HT-29 (cell line): Measurements from ENCODE around the gene ATOH8. TPM values are rescaled to one million over a fixed set of nuclear protein-coding genes. Genes with fewer than 3 reads are reported as not detected.

Experiments
- DNase-seq: peaks from one replicate; pipeline ENCODE4 v3.0.0-alpha.2; 2015; ENCODE audit warnings: low spot score
- total RNA-seq: library from RNA; depleted of rRNA; stranded (reverse); fragments of >200 nt; shearing (Covaris generic); gene quantifications from 2 replicates; pipeline ENCODE4 v1.2.3, GENCODE V29; 2014

ATOH8 gene
- total RNA-seq, 1 experiment from 2014 or later: 2.3 TPM

GRCh38 chr2:85736456-85737355 is 17.1 kb upstream of the ATOH8 start:
- no peak for DNase-seq

DNA sequence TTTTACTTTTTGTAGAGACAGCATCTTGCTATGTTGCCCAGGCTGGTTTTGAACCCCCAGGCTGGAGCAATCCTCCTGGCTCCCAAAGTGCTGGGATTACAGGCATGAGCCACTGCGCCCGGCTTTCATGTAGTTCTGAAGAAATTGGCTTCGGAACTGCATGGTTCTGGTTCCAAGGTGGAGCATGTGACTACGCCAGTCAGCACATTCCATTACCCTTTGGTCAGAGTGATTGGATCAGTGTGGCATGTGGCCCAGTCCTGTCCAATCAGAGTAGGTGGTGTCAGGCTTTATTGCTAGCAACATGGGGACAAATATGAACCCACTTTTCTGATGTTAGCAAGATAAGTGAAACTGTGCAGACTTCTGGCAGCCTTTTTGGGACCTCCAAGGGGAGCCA is 16.3 kb upstream of the ATOH8 start:
- DNase-seq: peak; percentile 21

DNA sequence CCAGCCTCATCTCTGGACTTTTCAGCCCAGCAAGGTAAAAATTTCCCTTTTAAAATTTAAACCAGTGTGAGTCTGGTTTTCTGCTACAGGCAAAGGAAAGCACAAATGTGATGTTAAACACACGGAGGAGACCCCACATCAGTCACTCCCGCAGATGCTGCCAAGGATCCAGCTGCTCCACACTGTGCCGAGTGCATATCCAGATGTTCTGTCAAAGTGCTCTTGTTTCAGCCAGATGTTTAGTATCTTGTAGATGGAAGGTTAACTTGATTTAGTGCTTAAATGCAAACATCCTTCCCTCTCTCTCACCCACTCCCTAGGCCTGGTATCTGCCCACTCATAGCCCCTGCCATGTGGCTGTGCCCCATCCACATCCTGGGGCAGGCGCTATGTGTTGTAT is 15.8 kb upstream of the ATOH8 start:
- no peak for DNase-seq

- no peak for DNase-seq
These were observed 13.6 kb upstream of the ATOH8 start for GRCh38 chr2:85740193-85740592.

- no peak for DNase-seq
These were observed 12.5 kb upstream of the ATOH8 start for GRCh38 chr2:85741211-85741832.

GRCh38 chr2:85741833-85742455 is 11.8 kb upstream of the ATOH8 start:
- peak; percentile 75 for DNase-seq

DNA sequence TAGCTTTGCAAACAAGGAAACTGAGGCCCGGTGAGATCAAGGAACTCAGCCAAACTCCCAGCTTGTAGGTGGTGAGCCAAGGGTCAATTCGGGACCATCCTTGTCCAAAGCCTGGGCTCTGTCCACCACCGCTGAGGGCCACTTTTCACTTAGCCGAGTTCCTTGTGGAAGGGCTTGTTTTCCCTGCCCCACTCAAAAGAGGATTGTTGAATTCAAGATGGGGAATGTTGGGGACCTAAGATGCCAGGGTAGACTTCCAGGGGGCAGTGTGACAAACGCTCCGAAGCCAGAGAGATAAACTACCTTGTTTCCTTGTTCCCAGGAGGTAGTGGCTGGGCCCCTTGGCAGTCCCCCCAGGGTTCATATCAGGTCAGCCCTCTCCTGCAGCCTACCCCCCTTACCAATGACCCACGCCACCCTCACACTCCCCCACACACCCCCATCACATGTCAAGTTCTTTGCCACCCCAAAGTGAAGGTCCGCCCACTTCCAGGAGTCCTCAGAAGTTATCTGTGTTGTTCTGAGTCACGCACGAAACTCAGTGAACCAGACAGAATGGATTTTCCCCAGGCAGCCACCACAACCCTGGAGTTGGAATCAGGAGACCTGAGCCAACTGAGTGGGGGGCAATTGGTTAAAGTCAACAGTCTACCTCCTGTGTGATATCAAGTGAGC is 10.3 kb upstream of the ATOH8 start:
- DNase-seq: no peak

DNA sequence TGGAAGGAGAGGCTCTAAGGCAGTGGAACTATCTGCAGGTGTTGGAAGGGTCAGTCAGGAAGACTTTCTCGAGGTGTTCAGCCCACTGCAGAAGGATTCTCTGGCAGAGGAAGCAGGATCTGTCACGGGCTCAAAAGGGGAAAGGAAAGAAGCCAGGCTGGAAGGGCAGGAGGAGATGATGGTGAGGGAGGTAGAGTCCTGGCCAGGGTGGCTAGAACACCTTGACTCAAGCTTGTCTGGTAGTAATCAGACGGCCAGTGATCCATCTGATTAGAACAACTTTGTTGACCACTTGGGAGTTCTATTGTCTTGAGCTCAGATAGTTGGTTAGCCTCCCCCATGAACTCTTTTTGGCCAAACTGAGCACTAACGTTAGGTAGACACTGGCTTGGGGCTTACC is 9.7 kb upstream of the ATOH8 start:
- no peak for DNase-seq

GRCh38 chr2:85744741-85745601 is 8.8 kb upstream of the ATOH8 start:
- no peak for DNase-seq

DNA sequence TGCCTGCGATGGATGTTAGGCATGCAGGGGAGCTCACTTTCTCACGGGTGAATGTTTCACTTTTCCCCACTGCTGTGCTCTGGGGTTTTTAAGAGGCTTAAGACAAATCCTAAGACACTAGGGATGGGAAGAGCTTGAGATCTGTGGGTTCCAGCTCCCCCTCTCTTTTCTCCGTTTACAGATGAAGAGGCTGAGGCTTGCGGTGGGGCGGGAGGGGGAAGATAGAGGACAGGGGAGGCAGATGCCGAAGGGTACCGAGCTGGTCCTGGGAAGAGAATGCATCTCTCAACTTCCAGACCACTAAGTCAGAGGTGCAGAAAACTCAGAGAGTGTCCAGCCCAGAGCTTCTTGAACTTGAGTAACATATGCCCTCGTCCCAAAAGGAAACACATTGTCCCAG is 8.2 kb upstream of the ATOH8 start:
- no peak for DNase-seq

- DNase-seq: no peak
These were observed 7.3 kb upstream of the ATOH8 start for GRCh38 chr2:85746321-85747004.

DNA sequence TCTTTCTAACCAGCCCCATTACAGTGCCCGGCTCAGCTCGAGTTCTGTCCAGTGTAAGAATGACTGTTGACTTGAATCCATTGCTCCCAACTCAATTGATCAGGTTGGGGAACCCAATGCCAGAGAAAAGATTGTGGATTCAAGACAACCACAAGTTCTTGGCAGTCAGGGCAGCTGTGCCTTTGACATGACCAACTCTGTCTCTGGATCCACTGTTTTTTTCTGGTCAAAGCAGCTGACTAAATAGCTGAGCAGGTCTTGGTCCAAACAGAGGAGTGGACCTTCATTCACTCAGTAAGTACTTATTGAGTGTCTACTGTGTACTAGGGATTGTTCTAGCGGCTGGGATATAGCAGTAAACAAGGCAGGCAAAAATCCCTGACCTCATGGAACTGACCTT is 6.3 kb upstream of the ATOH8 start:
- no peak for DNase-seq

DNA sequence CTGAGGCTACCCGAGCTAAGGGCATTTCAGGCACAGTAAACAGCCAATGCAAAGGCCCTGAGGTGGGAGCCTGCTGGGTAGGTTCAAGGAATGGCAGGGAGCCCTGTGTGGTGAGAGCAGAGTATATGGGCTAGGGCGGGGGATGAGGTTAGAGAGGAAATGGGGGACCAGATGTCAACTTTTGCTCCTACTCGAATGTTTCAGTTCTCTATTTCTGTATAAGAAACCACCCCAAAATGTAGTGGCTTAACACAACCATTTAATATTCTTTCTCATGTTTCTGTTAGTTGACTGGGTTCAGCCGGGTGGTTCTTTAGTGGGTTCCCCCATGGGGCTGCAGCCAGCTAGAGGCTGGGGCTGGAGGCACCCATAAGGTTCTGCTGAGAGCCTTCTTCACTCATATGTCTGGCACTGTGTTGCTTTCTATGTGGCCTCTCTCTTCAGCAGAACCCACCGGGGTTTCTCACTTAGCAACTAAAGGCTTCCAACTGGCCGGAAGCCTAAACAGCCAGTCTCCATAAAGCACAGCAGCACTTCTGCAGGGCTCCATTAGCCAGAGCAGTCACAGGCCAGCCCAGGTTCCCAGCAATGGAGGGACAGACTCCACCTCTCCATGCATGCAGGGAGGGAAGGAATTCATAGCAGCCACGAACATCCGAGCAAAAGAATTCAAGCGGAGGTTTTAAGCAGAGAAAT is 5.6 kb upstream of the ATOH8 start:
- DNase-seq: no peak

- no peak for DNase-seq
These were observed 4.6 kb upstream of the ATOH8 start for GRCh38 chr2:85748985-85749875.

- DNase-seq: peak; percentile 72
These were observed 2.9 kb upstream of the ATOH8 start for GRCh38 chr2:85750587-85751575.

GRCh38 chr2:85751627-85752026 is 2.2 kb upstream of the ATOH8 start:
- DNase-seq: no peak

DNA sequence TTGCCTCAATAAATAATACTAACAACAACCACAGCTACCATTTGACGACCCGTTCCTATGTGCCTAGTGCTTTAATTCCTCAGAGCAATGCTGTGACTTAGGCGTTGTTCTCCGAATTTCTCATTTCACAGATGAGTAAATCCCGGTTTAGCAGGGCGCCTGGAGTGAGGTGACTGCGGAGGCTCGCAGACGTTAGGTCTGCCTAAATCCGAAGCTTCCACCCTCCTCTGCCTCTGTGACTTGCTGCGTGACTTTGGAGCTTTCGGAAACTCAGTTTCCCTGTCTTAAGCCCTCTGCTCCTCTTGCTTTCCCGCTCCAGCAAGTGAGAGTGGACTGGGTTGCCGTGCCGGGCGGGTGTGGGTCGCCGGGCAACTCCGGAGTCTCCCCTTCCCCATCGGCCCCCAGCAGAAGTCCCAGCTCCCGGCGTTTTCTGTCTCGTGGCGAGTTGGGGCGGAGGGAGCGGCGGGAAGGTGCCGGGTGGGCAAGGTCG is 711 bp upstream of the ATOH8 start:
- no peak for DNase-seq
